Measurements from ENCODE around the gene INSYN1.

GRCh38 chr15:73744293-73744692 lies 8.9 kb downstream of the INSYN1 start:
- no peak for TF ChIP-seq NFXL1 (IDR thresholded peaks at IDR 0.05; ENCODE audit: borderline replicate concordance)
- no peak for TF ChIP-seq TAF1 (IDR thresholded peaks at IDR 0.05; ENCODE audit: borderline replicate concordance, low read depth, low read length)
- no peak for TF ChIP-seq CREB1 (IDR thresholded peaks at IDR 0.05; ENCODE audit: low read depth)

All from GM12878 (cell line).